Tibial artery (tissue), 4 donors: ENCODE results near the gene TPR.

Experiments used
- DNase-seq, 2 donors: peaks; one replicate each; pipeline ENCODE4 v3.0.0-alpha.2; 2019
- H3K27ac ChIP-seq, 2 donors: fragments of 200-600 bp; sonication (generic) in 1 of 2; 1 replicate in 1 of 2; 2 replicates in 1 of 2; pipeline ENCODE4 v1.5.1; 2018 to 2019; ENCODE audit warnings: mild to moderate bottlenecking in 1 of 2
- H3K27me3 ChIP-seq, 2 donors: fragments of 200-600 bp; sonication (generic) in 1 of 2; one replicate each; pipeline versions ENCODE4 v1.5.1 to v1.6.0; 2016 to 2019
- H3K36me3 ChIP-seq, 3 donors: fragments of 200-600 bp; sonication (generic) in 2 of 3; one replicate each; pipeline ENCODE4 v1.5.1; 2016 to 2019; ENCODE audit warnings: mild to moderate bottlenecking in 2 of 3
- H3K4me1 ChIP-seq, 4 donors: fragments of 200-600 bp; sonication (generic) in 2 of 4; 1 replicate in 3 of 4; 2 replicates in 1 of 4; pipeline ENCODE4 v1.5.1; 2016 to 2019
- H3K4me3 ChIP-seq, 2 donors: fragments of 200-600 bp; sonication (generic) in 1 of 2; 1 replicate in 1 of 2; 2 replicates in 1 of 2; pipeline ENCODE4 v1.5.1; 2018 to 2019; ENCODE audit warnings: mild to moderate bottlenecking in 2 of 2
- H3K9me3 ChIP-seq, 3 donors: fragments of 200-600 bp; sonication (generic) in 1 of 3; one replicate each; pipeline ENCODE4 v1.5.1; 2016 to 2019
- intact Hi-C: fragments of 100-400 bp; cut with DNase I; formaldehyde crosslinking; loops from one replicate; pipeline ENCODE4 v1.15.0; 2023; ENCODE audit warnings: low total_unique reads
- TF ChIP-seq, protein P1 (sequence below), 2 experiments: fragments of 200-600 bp in 1 of 2; fragments of 450-650 bp in 1 of 2; IDR thresholded peaks; one replicate each; pipeline ENCODE4 v1.5.1; 2017 to 2019; ENCODE audit warnings: antibody characterized with exemption in 2 of 2, mild to moderate bottlenecking in 1 of 2, moderate library complexity in 1 of 2

TPR gene

DNA sequence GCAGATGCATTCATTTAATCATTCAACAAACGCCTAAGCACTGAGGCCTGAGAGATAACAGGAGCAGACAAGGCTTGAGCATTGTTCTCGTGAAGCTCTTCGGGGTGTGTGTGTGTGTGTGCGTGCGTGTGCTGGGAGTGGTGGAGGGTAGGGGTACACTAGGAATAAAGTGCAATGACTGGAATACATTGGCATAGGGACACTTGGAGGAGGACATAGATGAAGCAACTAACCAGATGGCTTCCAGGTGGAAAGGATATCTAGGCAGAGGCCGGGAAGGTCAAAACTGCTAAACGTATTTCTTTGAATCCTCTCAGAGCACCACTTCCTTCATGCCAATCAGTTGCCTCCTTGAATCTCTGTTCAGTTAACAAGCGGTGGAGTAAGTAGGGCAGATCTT is 92.6 kb downstream of the TPR start:
- Histone ChIP-seq H3K4me3 (no peak overlapping the region), H3K9me3 (no peaks in the 10 kb centered on the region), H3K27me3 (no peaks in the 10 kb centered on the region), H3K27ac (no peak overlapping the region), H3K4me1 (no peaks in the 10 kb centered on the region), H3K36me3 (no peaks in the 10 kb centered on the region)
- TF ChIP-seq, protein P1, sequence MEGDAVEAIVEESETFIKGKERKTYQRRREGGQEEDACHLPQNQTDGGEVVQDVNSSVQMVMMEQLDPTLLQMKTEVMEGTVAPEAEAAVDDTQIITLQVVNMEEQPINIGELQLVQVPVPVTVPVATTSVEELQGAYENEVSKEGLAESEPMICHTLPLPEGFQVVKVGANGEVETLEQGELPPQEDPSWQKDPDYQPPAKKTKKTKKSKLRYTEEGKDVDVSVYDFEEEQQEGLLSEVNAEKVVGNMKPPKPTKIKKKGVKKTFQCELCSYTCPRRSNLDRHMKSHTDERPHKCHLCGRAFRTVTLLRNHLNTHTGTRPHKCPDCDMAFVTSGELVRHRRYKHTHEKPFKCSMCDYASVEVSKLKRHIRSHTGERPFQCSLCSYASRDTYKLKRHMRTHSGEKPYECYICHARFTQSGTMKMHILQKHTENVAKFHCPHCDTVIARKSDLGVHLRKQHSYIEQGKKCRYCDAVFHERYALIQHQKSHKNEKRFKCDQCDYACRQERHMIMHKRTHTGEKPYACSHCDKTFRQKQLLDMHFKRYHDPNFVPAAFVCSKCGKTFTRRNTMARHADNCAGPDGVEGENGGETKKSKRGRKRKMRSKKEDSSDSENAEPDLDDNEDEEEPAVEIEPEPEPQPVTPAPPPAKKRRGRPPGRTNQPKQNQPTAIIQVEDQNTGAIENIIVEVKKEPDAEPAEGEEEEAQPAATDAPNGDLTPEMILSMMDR (IDR thresholded peaks at IDR 0.05): no peak
- no peak for DNase-seq
- intact Hi-C loops: no loop called here

DNA sequence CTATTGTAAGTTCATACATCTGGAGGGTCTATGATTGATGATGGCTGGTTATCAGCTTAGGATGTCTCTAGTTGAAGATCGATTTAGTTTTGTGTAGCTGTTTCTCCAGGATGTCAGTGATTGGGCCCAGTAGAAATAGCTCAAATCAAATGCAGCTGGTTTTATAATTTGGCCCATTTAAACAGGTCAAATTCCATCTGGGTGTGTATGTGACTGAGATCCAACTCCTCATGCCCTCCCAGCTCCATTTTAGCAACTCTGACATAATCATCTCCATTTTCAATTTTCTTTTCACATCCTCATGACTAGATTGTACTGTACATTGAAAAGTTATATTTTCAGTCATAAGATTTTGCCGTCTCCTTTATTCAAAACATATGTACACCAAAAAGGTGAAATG is 99.2 kb downstream of the TPR start:
- no peak for DNase-seq
- H3K36me3 ChIP-seq: no peaks in the 10 kb centered on the region
- no peak overlapping the region for H3K27ac ChIP-seq
- no peaks in the 10 kb centered on the region for H3K9me3 ChIP-seq
- intact Hi-C loops: no loop called here
- no peaks in the 10 kb centered on the region for H3K4me1 ChIP-seq
- no peak overlapping the region for H3K4me3 ChIP-seq
- no peaks in the 10 kb centered on the region for H3K27me3 ChIP-seq
- TF ChIP-seq, protein P1 (IDR thresholded peaks at IDR 0.05): no peak

DNA sequence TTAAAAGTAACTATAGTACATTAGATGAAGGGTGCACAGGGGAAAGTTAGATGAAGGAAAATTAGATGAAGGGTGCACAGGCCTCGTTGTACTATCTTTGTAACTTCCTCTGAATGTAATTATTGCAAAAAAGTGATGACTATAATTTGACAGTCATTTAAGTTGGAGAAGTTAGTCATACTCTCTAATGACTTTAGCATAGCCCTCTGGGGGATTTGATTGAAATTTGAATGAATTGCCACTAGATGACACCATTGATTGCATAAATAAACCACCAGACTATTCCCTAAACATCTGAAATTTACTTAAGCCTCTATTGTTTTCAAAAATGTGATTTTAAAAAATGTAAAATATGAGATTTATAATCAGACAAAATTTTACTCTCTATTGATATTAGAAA is 102.6 kb downstream of the TPR start:
- Histone ChIP-seq H3K27ac (no peak overlapping the region), H3K4me3 (no peak overlapping the region), H3K4me1 (no peaks in the 10 kb centered on the region), H3K27me3 (no peaks in the 10 kb centered on the region), H3K9me3 (no peaks in the 10 kb centered on the region), H3K36me3 (no peaks in the 10 kb centered on the region)
- intact Hi-C loops: no loop called here
- TF ChIP-seq, protein P1 (IDR thresholded peaks at IDR 0.05): no peak
- no peak for DNase-seq

DNA sequence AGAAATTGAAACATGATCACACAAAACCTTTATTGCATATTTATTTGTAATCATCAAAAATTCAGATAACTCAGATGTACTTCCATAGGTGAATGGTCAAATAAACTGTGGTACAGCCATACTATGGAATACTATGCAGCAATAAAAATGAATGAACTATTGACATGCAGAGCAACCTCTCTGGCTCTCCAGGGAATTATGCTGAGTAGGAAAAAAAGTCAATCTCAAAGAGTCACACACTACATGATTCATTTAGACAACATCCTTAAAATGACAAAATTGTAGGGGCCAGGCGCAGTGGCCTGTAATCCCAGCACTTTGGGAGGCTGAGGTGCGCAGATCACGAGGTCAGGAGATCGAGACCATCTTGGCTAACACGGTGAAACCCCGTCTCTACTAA is 104.0 kb downstream of the TPR start:
- no peaks in the 10 kb centered on the region for H3K9me3 ChIP-seq
- H3K36me3 ChIP-seq: no peaks in the 10 kb centered on the region
- no peak overlapping the region for H3K27ac ChIP-seq
- no peak for DNase-seq
- H3K27me3 ChIP-seq: no peaks in the 10 kb centered on the region
- no peak overlapping the region for H3K4me3 ChIP-seq
- no peaks in the 10 kb centered on the region for H3K4me1 ChIP-seq
- intact Hi-C loops: no loop called here
- TF ChIP-seq, protein P1 (IDR thresholded peaks at IDR 0.05): no peak
